22Rv1 (cell line): Measurements from ENCODE around the gene TREH.

Experiments
- ZFX ChIP-seq: fragments of 450-650 bp; IDR thresholded peaks from 2 replicates; pipeline ENCODE4 v1.6.1; 2017; ENCODE audit warnings: antibody characterized with exemption, borderline replicate concordance
- TF ChIP-seq, protein P1 (sequence below): fragments of 450-650 bp; IDR thresholded peaks from 2 replicates; pipeline ENCODE4 v1.5.1; 2017; ENCODE audit warnings: mild to moderate bottlenecking

GRCh38 chr11:118610773-118611432 lies 68.5 kb downstream of the TREH start:
- TF ChIP-seq, protein P1, sequence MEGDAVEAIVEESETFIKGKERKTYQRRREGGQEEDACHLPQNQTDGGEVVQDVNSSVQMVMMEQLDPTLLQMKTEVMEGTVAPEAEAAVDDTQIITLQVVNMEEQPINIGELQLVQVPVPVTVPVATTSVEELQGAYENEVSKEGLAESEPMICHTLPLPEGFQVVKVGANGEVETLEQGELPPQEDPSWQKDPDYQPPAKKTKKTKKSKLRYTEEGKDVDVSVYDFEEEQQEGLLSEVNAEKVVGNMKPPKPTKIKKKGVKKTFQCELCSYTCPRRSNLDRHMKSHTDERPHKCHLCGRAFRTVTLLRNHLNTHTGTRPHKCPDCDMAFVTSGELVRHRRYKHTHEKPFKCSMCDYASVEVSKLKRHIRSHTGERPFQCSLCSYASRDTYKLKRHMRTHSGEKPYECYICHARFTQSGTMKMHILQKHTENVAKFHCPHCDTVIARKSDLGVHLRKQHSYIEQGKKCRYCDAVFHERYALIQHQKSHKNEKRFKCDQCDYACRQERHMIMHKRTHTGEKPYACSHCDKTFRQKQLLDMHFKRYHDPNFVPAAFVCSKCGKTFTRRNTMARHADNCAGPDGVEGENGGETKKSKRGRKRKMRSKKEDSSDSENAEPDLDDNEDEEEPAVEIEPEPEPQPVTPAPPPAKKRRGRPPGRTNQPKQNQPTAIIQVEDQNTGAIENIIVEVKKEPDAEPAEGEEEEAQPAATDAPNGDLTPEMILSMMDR = peak; percentile 93
- no peak for TF ChIP-seq ZFX
